Sigmoid colon (tissue), 7 donors: ENCODE data around the gene USP2. TPM values are rescaled to one million over a fixed set of nuclear protein-coding genes. Genes with fewer than 3 reads are reported as not detected.
A peak's percentile ranks its signal among the peaks of the same experiment; 100 is the strongest.

Experiments
- DNase-seq: peaks from one replicate; pipeline ENCODE4 v3.0.0-alpha.2; 2019
- H3K27ac ChIP-seq, 4 donors: fragments of 200-600 bp; sonication (generic); one replicate each; pipeline ENCODE4 v1.5.1; 2016 to 2019; ENCODE audit warnings: mild to moderate bottlenecking in 1 of 4
- H3K27me3 ChIP-seq, 3 donors: fragments of 200-600 bp; sonication (generic); one replicate each; pipeline ENCODE4 v1.5.1; 2019; ENCODE audit warnings: mild to moderate bottlenecking in 1 of 3
- H3K36me3 ChIP-seq, 4 donors: fragments of 200-600 bp; sonication (generic); one replicate each; pipeline ENCODE4 v1.5.1; 2016 to 2019
- H3K4me1 ChIP-seq, 4 donors: fragments of 200-600 bp; sonication (generic); one replicate each; pipeline ENCODE4 v1.5.1; 2017 to 2019
- H3K4me3 ChIP-seq, 4 donors: fragments of 200-600 bp; sonication (generic); one replicate each; pipeline ENCODE4 v1.5.1; 2017 to 2019; ENCODE audit warnings: mild to moderate bottlenecking in 2 of 4, moderate library complexity in 1 of 4
- H3K9me3 ChIP-seq, 4 donors: fragments of 200-600 bp in 3 of 4; sonication (generic) in 3 of 4; one replicate each; pipeline versions ENCODE4 v1.5.1 to v1.6.1; 2013 to 2019
- CTCF ChIP-seq, 4 experiments: fragments of 450-650 bp in 3 of 4; fragments of 200-600 bp in 1 of 4; IDR thresholded peaks; one replicate each; pipeline ENCODE4 v1.5.1; 2016 to 2019; ENCODE audit warnings: antibody characterized with exemption in 4 of 4, mild to moderate bottlenecking in 3 of 4, moderate library complexity in 2 of 4
- EP300 ChIP-seq, 4 donors: sonication (generic); formaldehyde crosslinking; IDR thresholded peaks; one replicate each; pipeline ENCODE4 v1.6.1; 2017; ENCODE audit warnings: antibody characterized with exemption in 4 of 4
- POLR2A ChIP-seq, 2 donors: fragments of 450-650 bp; IDR thresholded peaks; one replicate each; pipeline ENCODE4 v1.6.1; 2016; ENCODE audit warnings: antibody characterized with exemption in 2 of 2, mild to moderate bottlenecking in 2 of 2, moderate library complexity in 2 of 2
- POLR2AphosphoS5 ChIP-seq, 4 donors: sonication (generic); formaldehyde crosslinking; IDR thresholded peaks; one replicate each; pipeline ENCODE4 v1.6.1; 2017; ENCODE audit warnings: antibody characterized with exemption in 4 of 4
- WGBS, 2 donors: extraction: QIAGEN DNeasy Blood & Tissue Kit; methylation state at CpG; one replicate each; pipeline ENCODE4 v1.1.7; 2013; 5-methylcytosine and 5-hydroxymethylcytosine counted together
- intact Hi-C: fragments of 100-400 bp; cut with DNase I; formaldehyde crosslinking; loops from one replicate; pipeline ENCODE4 v1.15.1; 2023
- polyA plus RNA-seq, 3 donors: library from polyadenylated mRNA; stranded (reverse); fragments of 200-250 nt; gene quantifications; one replicate each; pipeline ENCODE4 v1.2.3, GENCODE V29; 2013
- total RNA-seq, 4 donors: library from RNA; depleted of rRNA; stranded (reverse); fragments of >200 nt; gene quantifications; one replicate each; pipeline ENCODE4 v1.1.0, GENCODE V29; 2016
- donor health status: healthy with polysubstance abuse.
- donor health status: Bipolar disorder and iron deficiency.
- donor health status: healthy.

The USP2 gene
- total and polyA plus RNA-seq, 7 donors = 0.71 to 13.2 (median 1.9) TPM

DNA sequence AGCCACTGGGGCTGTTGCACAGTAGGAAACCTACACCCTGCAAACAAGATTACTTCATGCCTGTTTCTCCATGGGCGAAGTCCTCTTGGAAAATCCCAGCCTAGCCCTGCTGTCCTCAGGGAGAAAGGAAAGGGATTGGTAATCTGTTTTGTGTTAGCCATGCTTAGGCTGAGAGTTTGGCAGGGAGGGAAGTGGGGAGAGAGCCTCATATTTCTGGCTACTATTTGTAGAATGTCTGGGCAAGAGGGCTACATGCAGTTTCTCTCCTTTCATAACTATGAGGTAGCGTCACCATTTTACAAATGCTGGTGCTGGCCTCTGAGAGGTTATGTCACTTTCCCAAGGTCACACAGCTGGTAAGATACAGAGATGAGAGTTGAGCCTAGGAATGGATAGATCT lies 34.2 kb downstream of the USP2 start:
- Histone ChIP-seq H3K9me3 (no peaks in the 10 kb centered on the region), H3K27ac (peak overlapping the region in 1 of 4 donors; percentile 28), H3K27me3 (no peaks in the 10 kb centered on the region), H3K4me1 (peaks cover 0 to 4% (median 0%) of the 10 kb centered on the region in 4 donors), H3K4me3 (no peak overlapping the region), H3K36me3 (no peaks in the 10 kb centered on the region)
- WGBS, 2 donors = 70 to 71% methylated on average over 2 of the region's 2 CpGs
- no peak for TF ChIP-seq EP300 (IDR thresholded peaks at IDR 0.05)
- TF ChIP-seq POLR2A (IDR thresholded peaks at IDR 0.05) = no peak
- no peak for TF ChIP-seq CTCF (IDR thresholded peaks at IDR 0.05)
- TF ChIP-seq POLR2AphosphoS5 (IDR thresholded peaks at IDR 0.05) = peak in 1 of 4 donors; percentile 28
- no peak for DNase-seq
- intact Hi-C loops = no loop called here

DNA sequence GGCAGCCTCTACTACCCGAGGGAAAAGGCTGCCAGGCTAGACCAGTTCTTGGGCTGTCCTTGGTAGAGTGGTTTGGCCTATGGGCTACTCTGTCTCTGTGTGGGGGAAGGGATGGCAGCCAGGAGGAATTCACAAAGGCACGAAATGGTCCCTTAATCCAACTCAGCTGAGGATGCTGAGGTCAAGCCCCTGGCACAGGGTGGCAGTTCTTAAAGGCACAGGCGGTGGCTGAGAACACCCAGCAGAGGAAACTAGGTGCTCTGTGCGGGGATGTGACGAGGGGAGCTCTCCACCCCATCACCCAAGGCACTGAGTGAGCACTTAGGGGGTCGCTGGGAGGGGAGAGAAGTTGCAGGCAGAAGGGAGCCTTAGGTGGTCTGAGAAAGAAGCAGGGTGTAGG lies 34.9 kb downstream of the USP2 start, which contains the start of gene MFRP:
TSS of gene MFRP (minus strand) at position 101 of the 400 bp plus-strand sequence. CDS start 192 bp downstream, outside the sequence.
- H3K27me3 ChIP-seq = peaks cover 0 to under 1% (median 0%) of the 10 kb centered on the region in 3 donors
- no peak for DNase-seq
- H3K27ac ChIP-seq = peak within 1 kb of the TSS in 1 of 4 donors; percentile 28
- H3K4me3 ChIP-seq = no peak within 1 kb of the TSS
- H3K36me3 ChIP-seq = no peaks in the 10 kb centered on the region
- H3K9me3 ChIP-seq = no peaks in the 10 kb centered on the region
- intact Hi-C loops = no loop called here
- WGBS, 2 donors = 63 to 82% methylated on average over 6 of the region's 6 CpGs
- no peak for TF ChIP-seq CTCF (IDR thresholded peaks at IDR 0.05)
- TF ChIP-seq POLR2A (IDR thresholded peaks at IDR 0.05) = no peak
- no peak for TF ChIP-seq POLR2AphosphoS5 (IDR thresholded peaks at IDR 0.05)
- no peak for TF ChIP-seq EP300 (IDR thresholded peaks at IDR 0.05)
- peaks cover 0 to 6% (median 0%) of the 10 kb centered on the region in 4 donors for H3K4me1 ChIP-seq

- intact Hi-C loops = no loop called here
- Histone ChIP-seq H3K36me3 (no peaks in the 10 kb centered on the region), H3K9me3 (no peaks in the 10 kb centered on the region), H3K27me3 (peaks cover 0 to 4% (median 4%) of the 10 kb centered on the region in 3 donors), H3K4me1 (peaks cover 0 to 15% (median 9%) of the 10 kb centered on the region in 4 donors), H3K27ac (no peak overlapping the region), H3K4me3 (no peak overlapping the region)
- no peak for TF ChIP-seq POLR2AphosphoS5 (IDR thresholded peaks at IDR 0.05)
- TF ChIP-seq CTCF (IDR thresholded peaks at IDR 0.05) = no peak
- TF ChIP-seq POLR2A (IDR thresholded peaks at IDR 0.05) = no peak
- TF ChIP-seq EP300 (IDR thresholded peaks at IDR 0.05) = no peak
- 84 to 85% methylated on average over 12 of the region's 12 CpGs for WGBS, 2 donors
- no peak for DNase-seq
Measured at GRCh38 chr11:119345685-119346084, 35.8 kb downstream of the USP2 start.

DNA sequence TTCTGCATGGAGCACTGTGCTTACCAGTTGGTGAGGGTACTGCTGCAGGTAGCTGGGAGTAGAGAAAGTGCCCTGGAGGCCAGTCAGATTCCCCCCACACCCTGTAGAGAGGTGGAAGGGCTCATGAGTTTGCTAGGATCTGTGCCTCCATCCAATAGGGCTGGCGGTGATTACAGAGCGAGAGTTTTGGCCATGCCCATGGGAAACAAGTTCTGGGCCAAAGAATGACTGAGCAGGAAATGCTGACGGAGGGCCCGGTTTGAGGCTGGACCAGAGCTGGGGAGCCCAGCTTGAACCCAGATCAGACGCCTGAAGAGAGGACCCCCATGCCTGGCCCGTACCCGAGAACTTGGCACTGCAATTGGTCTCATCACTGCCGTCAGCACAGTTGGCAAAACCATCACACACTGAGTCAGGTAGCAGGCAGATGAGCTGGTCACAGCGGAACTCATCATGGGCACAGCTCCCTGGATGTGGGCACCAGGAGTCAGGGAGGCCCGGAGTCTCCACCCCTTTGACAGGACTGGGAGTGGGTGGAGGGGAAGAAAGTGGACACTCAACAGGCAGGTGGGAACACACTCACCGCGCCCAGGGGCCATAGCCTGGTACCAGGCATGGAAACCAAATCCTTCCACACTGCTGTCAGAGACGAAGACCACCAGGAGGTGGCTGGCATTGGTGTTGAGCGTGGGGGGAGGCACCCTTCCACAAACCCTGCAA lies 37.0 kb downstream of the USP2 start:
- no peak overlapping the region for H3K27ac ChIP-seq
- 85 to 90% methylated on average over 14 of the region's 14 CpGs for WGBS, 2 donors
- no peak overlapping the region for H3K4me3 ChIP-seq
- H3K36me3 ChIP-seq = no peaks in the 10 kb centered on the region
- no peak for TF ChIP-seq CTCF (IDR thresholded peaks at IDR 0.05)
- TF ChIP-seq EP300 (IDR thresholded peaks at IDR 0.05) = no peak
- TF ChIP-seq POLR2AphosphoS5 (IDR thresholded peaks at IDR 0.05) = no peak
- TF ChIP-seq POLR2A (IDR thresholded peaks at IDR 0.05) = no peak
- DNase-seq = no peak
- intact Hi-C loops = loop anchor here (5.0 kb wide), 1 partner anchor 38 kb away; the partner anchor contains the start of gene USP2
- H3K9me3 ChIP-seq = no peaks in the 10 kb centered on the region
- H3K27me3 ChIP-seq = peaks cover 0 to 17% (median 12%) of the 10 kb centered on the region in 3 donors
- H3K4me1 ChIP-seq = peaks cover 0 to 27% (median 21%) of the 10 kb centered on the region in 4 donors
